Measurements from ENCODE around the gene MRPS6.

- TF ChIP-seq CTCF (IDR thresholded peaks at IDR 0.05; ENCODE audit: low read depth, low read length) = no peak
- no peak for TF ChIP-seq EZH2phosphoT487 (IDR thresholded peaks at IDR 0.05; ENCODE audit: low read depth)
These were observed 5.5 kb downstream of the MRPS6 start for GRCh38 chr21:34078915-34079314.
